NCI-H82 (cell line): Measurements from ENCODE around the gene GNAZ.
"Not testable (repeated sequence)": the region's sequence is repeated elsewhere in the genome, so short reads cannot be mapped to it uniquely, and the experiment has no call there.

Source experiments
- DNase-seq: peaks from one replicate; lab custom pipeline; 2025; lab: John Stamatoyannopoulos, UW

Gene GNAZ

GRCh38 chr22:23044570-23044969, 25.7 kb upstream of the GNAZ start:
- no peak for DNase-seq

GRCh38 chr22:23045461-23045860, 24.9 kb upstream of the GNAZ start:
- DNase-seq, result no peak

GRCh38 chr22:23047265-23047664, 23.1 kb upstream of the GNAZ start:
- DNase-seq, result no peak

GRCh38 chr22:23047742-23048141, 22.6 kb upstream of the GNAZ start:
- DNase-seq, result no peak

- DNase-seq, result not testable (repeated sequence)
Measured at GRCh38 chr22:23050546-23050945, 19.8 kb upstream of the GNAZ start.

- DNase-seq, result no peak
Measured at GRCh38 chr22:23053051-23053707, 17.1 kb upstream of the GNAZ start.

GRCh38 chr22:23053912-23054530, 16.3 kb upstream of the GNAZ start:
- no peak for DNase-seq

GRCh38 chr22:23054531-23055257, 15.6 kb upstream of the GNAZ start:
- DNase-seq, result no peak

GRCh38 chr22:23055449-23056179, 14.7 kb upstream of the GNAZ start:
- DNase-seq, result no peak

GRCh38 chr22:23057331-23057730, 13.0 kb upstream of the GNAZ start:
- no peak for DNase-seq

GRCh38 chr22:23058063-23058462, 12.3 kb upstream of the GNAZ start:
- no peak for DNase-seq

- no peak for DNase-seq
Measured at GRCh38 chr22:23058481-23059283, 11.6 kb upstream of the GNAZ start.

- DNase-seq, result no peak
Measured at GRCh38 chr22:23059284-23059948, 10.9 kb upstream of the GNAZ start.

GRCh38 chr22:23060612-23061400, 9.5 kb upstream of the GNAZ start:
- no peak for DNase-seq

GRCh38 chr22:23061471-23062280, 8.6 kb upstream of the GNAZ start:
- DNase-seq, result no peak

- DNase-seq, result no peak
Measured at GRCh38 chr22:23062616-23063538, 7.4 kb upstream of the GNAZ start.

- no peak for DNase-seq
Measured at GRCh38 chr22:23063539-23064380, 6.6 kb upstream of the GNAZ start.
